DOHH2 (cell line): ENCODE data around the gene ZNF436.

Experiments
- H3F3A ChIP-seq: fragments of 200-600 bp; sonication (generic), shearing (Covaris generic); 2 replicates; pipeline ENCODE4 v1.6.0; 2016; ENCODE audit warnings: antibody characterized with exemption, mild to moderate bottlenecking; ENCODE audit not compliant: control insufficient read depth, insufficient read depth
- H3K27ac ChIP-seq: fragments of 200-600 bp; sonication (generic); 2 replicates; pipeline ENCODE4 v1.5.1; 2014; ENCODE audit warnings: low read depth, mild to moderate bottlenecking, low read length, moderate library complexity
- H3K27me3 ChIP-seq: fragments of 200-600 bp; sonication (generic); 2 replicates; pipeline ENCODE4 v1.6.1; 2014; ENCODE audit warnings: mild to moderate bottlenecking, low read length, mixed read lengths; ENCODE audit not compliant: control insufficient read depth
- H3K36me3 ChIP-seq: fragments of 200-600 bp; sonication (generic); 2 replicates; pipeline ENCODE4 v1.6.1; 2014; ENCODE audit warnings: mild to moderate bottlenecking, low read length, moderate library complexity, mixed read lengths; ENCODE audit not compliant: control insufficient read depth
- H3K4me1 ChIP-seq: fragments of 200-600 bp; sonication (generic); 2 replicates; pipeline ENCODE4 v1.6.1; 2014; ENCODE audit warnings: mild to moderate bottlenecking, low read length, mixed read lengths; ENCODE audit not compliant: control insufficient read depth
- H3K4me2 ChIP-seq: fragments of 200-600 bp; sonication (generic); 2 replicates; pipeline ENCODE4 v1.6.0; 2014; ENCODE audit warnings: mild to moderate bottlenecking, low read length, moderate library complexity
- H3K4me3 ChIP-seq: fragments of 200-600 bp; sonication (generic); 2 replicates; pipeline ENCODE4 v1.5.1; 2014; ENCODE audit warnings: mild to moderate bottlenecking, low read length, mixed read lengths
- H3K79me2 ChIP-seq: fragments of 200-600 bp; sonication (generic); 2 replicates; pipeline ENCODE4 v1.6.1; 2014; ENCODE audit warnings: mild to moderate bottlenecking, low read length, mixed read lengths; ENCODE audit not compliant: control insufficient read depth
- H3K9me2 ChIP-seq: fragments of 200-600 bp; sonication (generic); replicated peaks from 2 replicates; pipeline ENCODE4 v1.6.1; 2014; ENCODE audit warnings: mild to moderate bottlenecking, low read length, mixed read lengths; ENCODE audit not compliant: control insufficient read depth
- H3K9me3 ChIP-seq: fragments of 200-600 bp; sonication (generic); 2 replicates; pipeline ENCODE4 v1.6.1; 2014; ENCODE audit warnings: antibody characterized with exemption, low read length, mixed read lengths; ENCODE audit not compliant: control insufficient read depth, insufficient read depth
- H4K20me1 ChIP-seq: fragments of 200-600 bp; sonication (generic); 2 replicates; pipeline ENCODE4 v1.6.0; 2014; ENCODE audit warnings: low read depth, mild to moderate bottlenecking, antibody characterized with exemption, low read length, moderate library complexity; ENCODE audit not compliant: control insufficient read depth, insufficient read depth
- CTCF ChIP-seq: fragments of 200-600 bp; sonication (generic); IDR thresholded peaks from one replicate; pipeline ENCODE4 v1.5.1; 2014; ENCODE audit warnings: antibody characterized with exemption, mild to moderate bottlenecking, low read depth, low read length; ENCODE audit not compliant: poor library complexity, severe bottlenecking
- EZH2phosphoT487 ChIP-seq: fragments of 200-600 bp; sonication (generic); IDR thresholded peaks from 2 replicates; pipeline ENCODE4 v1.6.1; 2017; ENCODE audit warnings: borderline replicate concordance, mild to moderate bottlenecking, antibody characterized with exemption, low read length, moderate library complexity, mixed read lengths

ZNF436 gene

GRCh38 chr1:23399229-23399628, 29.6 kb upstream of the ZNF436 start:
- Histone ChIP-seq H3K9me3 (no peaks in the 10 kb centered on the region), H3K4me3 (no peak overlapping the region), H3K27me3 (peaks cover 3% of the 10 kb centered on the region), H3K27ac (no peak overlapping the region), H3K79me2 (no peaks in the 10 kb centered on the region), H3K9me2 (no peaks in the 10 kb centered on the region), H4K20me1 (no peaks in the 10 kb centered on the region), H3F3A (no peaks in the 10 kb centered on the region), H3K4me1 (peaks cover 5% of the 10 kb centered on the region), H3K4me2 (no peak overlapping the region), H3K36me3 (no peaks in the 10 kb centered on the region)
- TF ChIP-seq EZH2phosphoT487: no peak
- no peak for TF ChIP-seq CTCF

- Histone ChIP-seq H3K9me3 (no peaks in the 10 kb centered on the region), H3K4me1 (no peaks in the 10 kb centered on the region), H3K27ac (no peak overlapping the region), H3K4me2 (no peak overlapping the region), H3K4me3 (no peak overlapping the region), H4K20me1 (no peaks in the 10 kb centered on the region), H3K79me2 (no peaks in the 10 kb centered on the region), H3K9me2 (no peaks in the 10 kb centered on the region), H3K27me3 (peaks cover 5% of the 10 kb centered on the region), H3K36me3 (no peaks in the 10 kb centered on the region), H3F3A (no peaks in the 10 kb centered on the region)
- no peak for TF ChIP-seq CTCF
- no peak for TF ChIP-seq EZH2phosphoT487
Measured at GRCh38 chr1:23397908-23398307, 28.3 kb upstream of the ZNF436 start.

DNA sequence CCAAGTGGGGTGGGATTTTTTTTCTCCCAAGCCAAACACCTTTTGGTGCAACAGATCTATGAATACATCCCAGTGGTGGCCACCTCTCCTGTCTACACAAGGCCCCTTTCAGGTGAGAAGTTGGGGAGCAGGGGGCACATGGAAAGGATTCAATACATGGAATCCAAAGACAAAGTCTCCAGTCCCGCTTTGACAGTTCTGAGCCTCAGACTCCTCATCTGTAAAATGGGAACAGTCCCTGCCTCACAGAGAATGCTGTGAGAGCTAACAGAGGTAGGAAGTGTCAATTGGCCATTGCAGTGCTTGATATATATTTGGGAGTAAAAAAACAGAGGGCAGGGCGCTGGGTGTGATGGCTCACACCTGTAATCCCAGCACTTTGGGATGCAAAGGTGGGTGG, 26.7 kb upstream of the ZNF436 start:
- no peak overlapping the region for H3K27ac ChIP-seq
- no peaks in the 10 kb centered on the region for H3K4me1 ChIP-seq

More for the DNA sequence above, 26.7 kb upstream of the ZNF436 start:
- Histone ChIP-seq H3K4me3 (no peak overlapping the region), H3F3A (no peaks in the 10 kb centered on the region), H3K27me3 (peaks cover 5% of the 10 kb centered on the region), H3K4me2 (no peak overlapping the region), H3K9me2 (no peaks in the 10 kb centered on the region), H3K9me3 (no peaks in the 10 kb centered on the region), H4K20me1 (no peaks in the 10 kb centered on the region), H3K79me2 (no peaks in the 10 kb centered on the region), H3K36me3 (no peaks in the 10 kb centered on the region)
- no peak for TF ChIP-seq CTCF
- TF ChIP-seq EZH2phosphoT487: no peak
